SW480 (cell line): ENCODE data around the gene ALAS2.
"Not testable (repeated sequence)": the region's sequence is repeated elsewhere in the genome, so short reads cannot be mapped to it uniquely, and the experiment has no call there.

ENCODE experiments used
- DNase-seq: peaks from one replicate; pipeline ENCODE4 v3.0.0-alpha.2; 2016; ENCODE audit warnings: low spot score

ALAS2 gene

GRCh38 chrX:55006827-55007621 is 23.8 kb downstream of the ALAS2 start:
- no peak for DNase-seq

- no peak for DNase-seq
Measured at GRCh38 chrX:55005256-55005655, 25.5 kb downstream of the ALAS2 start.

GRCh38 chrX:55004231-55004630 is 26.5 kb downstream of the ALAS2 start:
- peak; percentile 63 for DNase-seq

- DNase-seq, result peak; percentile 88
Measured at GRCh38 chrX:54999717-55000598, 30.8 kb downstream of the ALAS2 start, which contains the start of gene APEX2. TSS of gene APEX2 (plus strand) at chrX:55000363. CDS start at chrX:55000423, 60 bp downstream.

GRCh38 chrX:54995621-54996020 is 35.2 kb downstream of the ALAS2 start:
- DNase-seq, result no peak

- no peak for DNase-seq
Measured at GRCh38 chrX:54994668-54995351, 36.0 kb downstream of the ALAS2 start.

GRCh38 chrX:54994099-54994498 is 36.7 kb downstream of the ALAS2 start, which contains the start of gene PFKFB1:
TSS of gene PFKFB1 (minus strand) at chrX:54994188. CDS start at chrX:54994007, 181 bp downstream.
- no peak for DNase-seq

GRCh38 chrX:54992911-54993622 is 37.7 kb downstream of the ALAS2 start:
- no peak for DNase-seq

- DNase-seq, result no peak
Measured at GRCh38 chrX:54991706-54992105, 39.1 kb downstream of the ALAS2 start.

- not testable (repeated sequence) for DNase-seq
Measured at GRCh38 chrX:54983306-54983705, 47.5 kb downstream of the ALAS2 start.

GRCh38 chrX:54980334-54980733 is 50.4 kb downstream of the ALAS2 start:
- DNase-seq, result no peak

GRCh38 chrX:54979432-54979831 is 51.3 kb downstream of the ALAS2 start:
- DNase-seq, result no peak

GRCh38 chrX:54978448-54978847 is 52.3 kb downstream of the ALAS2 start:
- DNase-seq, result peak; percentile 8

GRCh38 chrX:54977387-54977786 is 53.4 kb downstream of the ALAS2 start:
- DNase-seq, result no peak

- DNase-seq, result no peak
Measured at GRCh38 chrX:54964766-54965497, 65.8 kb downstream of the ALAS2 start.

GRCh38 chrX:54961750-54962149 is 69.0 kb downstream of the ALAS2 start:
- DNase-seq, result no peak
